Measurements from ENCODE around the gene PXDN. TPM values are rescaled to one million over a fixed set of nuclear protein-coding genes. Genes with fewer than 3 reads are reported as not detected.

PXDN gene
- total RNA-seq, 4 donors from 2014 or later, result 0.72 to 10.9 (median 5.9) TPM

DNA sequence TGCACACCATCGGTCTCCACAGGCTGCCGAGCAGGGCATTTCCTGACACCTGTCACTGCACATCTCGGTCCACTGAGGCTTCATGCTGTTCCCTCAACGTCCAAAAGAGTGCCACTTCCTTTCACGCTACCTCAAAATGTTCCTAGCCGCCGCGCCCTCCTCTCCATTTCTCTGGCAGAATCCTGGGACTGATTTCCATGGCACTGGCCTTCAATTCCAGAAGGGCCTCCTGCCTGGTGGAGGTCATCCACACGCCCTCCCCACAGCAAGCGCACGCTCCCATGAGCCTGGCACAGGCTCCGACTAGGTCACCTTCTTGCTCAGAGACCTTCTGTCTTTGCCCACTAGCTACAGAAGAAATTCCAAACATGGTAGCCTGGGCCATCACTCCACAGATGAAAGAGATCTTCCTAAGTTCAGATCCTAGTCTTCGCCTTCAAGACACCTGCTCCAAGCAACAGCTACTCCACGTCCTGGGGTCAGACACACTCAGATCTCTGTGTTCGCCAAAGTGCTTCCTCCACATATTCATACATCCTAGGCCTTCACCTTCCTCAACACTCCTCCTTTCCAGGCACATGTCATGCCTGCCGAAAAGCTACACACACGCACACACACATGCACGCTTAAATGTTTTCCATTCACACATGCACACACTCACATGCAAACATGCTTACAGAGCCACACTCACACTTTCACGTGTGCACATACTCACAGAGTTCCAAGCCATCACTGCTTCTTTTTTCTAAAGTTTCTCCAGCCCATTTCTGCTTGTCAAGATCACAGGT lies 94.0 kb downstream of the PXDN start:
- H3K4me3 ChIP-seq, result no peak overlapping the region
- intact Hi-C loops (cut with DNase I), result no loop called here
- H3K36me3 ChIP-seq, result peaks cover 0 to 21% (median 7%) of the 10 kb centered on the region in 3 donors
- peaks cover 0 to 40% (median 16%) of the 10 kb centered on the region in 3 donors for H3K4me1 ChIP-seq
- H3K27me3 ChIP-seq, result no peaks in the 10 kb centered on the region
- no peak for TF ChIP-seq POLR2A (IDR thresholded peaks at IDR 0.05)
- TF ChIP-seq, protein P1, sequence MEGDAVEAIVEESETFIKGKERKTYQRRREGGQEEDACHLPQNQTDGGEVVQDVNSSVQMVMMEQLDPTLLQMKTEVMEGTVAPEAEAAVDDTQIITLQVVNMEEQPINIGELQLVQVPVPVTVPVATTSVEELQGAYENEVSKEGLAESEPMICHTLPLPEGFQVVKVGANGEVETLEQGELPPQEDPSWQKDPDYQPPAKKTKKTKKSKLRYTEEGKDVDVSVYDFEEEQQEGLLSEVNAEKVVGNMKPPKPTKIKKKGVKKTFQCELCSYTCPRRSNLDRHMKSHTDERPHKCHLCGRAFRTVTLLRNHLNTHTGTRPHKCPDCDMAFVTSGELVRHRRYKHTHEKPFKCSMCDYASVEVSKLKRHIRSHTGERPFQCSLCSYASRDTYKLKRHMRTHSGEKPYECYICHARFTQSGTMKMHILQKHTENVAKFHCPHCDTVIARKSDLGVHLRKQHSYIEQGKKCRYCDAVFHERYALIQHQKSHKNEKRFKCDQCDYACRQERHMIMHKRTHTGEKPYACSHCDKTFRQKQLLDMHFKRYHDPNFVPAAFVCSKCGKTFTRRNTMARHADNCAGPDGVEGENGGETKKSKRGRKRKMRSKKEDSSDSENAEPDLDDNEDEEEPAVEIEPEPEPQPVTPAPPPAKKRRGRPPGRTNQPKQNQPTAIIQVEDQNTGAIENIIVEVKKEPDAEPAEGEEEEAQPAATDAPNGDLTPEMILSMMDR (IDR thresholded peaks at IDR 0.05), result no peak
- H3K27ac ChIP-seq, result no peak overlapping the region
- no peak for DNase-seq
- H3K9me3 ChIP-seq, result no peaks in the 10 kb centered on the region
- WGBS, 2 donors, result 78 to 80% methylated on average over 12 to 19 of the region's 19 CpGs

DNA sequence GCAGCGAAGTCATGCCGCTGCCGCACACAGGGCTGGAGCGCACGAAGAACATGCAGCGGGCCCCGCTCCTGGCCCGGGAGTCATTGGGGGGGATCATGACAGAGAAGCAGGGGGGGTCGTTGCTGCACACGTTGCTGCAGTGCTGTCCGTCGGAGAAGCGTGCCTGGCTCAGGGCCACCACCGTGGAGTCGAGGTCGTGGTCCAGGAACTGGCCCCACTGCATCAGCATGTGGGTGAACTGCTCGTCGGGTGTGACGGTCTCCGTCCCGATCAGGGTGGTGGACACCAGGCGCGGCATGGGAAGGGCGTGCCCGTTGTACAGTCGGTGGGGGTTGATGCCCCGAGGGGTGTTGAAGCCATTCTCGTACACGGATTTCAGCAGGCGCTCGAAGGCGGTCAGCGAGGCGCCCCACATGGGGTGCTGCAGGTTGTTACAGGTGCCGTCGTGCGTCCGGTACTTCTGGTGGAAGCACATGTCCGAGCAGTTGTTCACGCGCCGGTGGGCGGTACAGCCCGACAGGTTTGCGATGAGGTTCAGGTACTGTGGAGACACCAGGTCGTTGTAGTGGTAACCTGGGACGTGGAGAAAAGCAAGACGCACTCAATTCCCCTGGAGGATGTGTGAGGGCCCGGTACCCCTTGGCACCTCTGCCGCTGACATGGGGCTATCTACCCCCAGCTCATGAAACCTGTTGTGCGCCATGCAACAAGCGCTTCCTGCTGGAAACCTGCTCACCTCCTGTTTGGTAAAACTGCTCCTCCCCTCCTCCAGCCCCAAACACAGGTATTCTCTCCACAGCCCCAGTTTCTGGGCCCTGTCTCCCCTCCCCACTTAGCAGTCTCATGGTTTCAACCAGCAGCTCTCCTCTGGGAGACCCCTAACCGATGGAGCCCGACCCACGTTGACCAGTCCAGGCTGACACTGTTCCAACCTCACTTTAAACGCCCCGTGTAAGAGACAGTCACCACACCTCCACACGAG lies 94.9 kb downstream of the PXDN start:
- Histone ChIP-seq H3K36me3 (peaks cover 0 to 23% (median 7%) of the 10 kb centered on the region in 3 donors), H3K4me1 (peaks cover 0 to 38% (median 16%) of the 10 kb centered on the region in 3 donors), H3K4me3 (no peak overlapping the region), H3K27me3 (no peaks in the 10 kb centered on the region), H3K27ac (no peak overlapping the region), H3K9me3 (no peaks in the 10 kb centered on the region)
- intact Hi-C loops (cut with DNase I), result no loop called here
- no peak for TF ChIP-seq POLR2A (IDR thresholded peaks at IDR 0.05)
- TF ChIP-seq, protein P1 (IDR thresholded peaks at IDR 0.05), result no peak
- DNase-seq, result no peak
- 91 to 94% methylated on average over 38 to 55 of the region's 58 CpGs for WGBS, 2 donors

DNA sequence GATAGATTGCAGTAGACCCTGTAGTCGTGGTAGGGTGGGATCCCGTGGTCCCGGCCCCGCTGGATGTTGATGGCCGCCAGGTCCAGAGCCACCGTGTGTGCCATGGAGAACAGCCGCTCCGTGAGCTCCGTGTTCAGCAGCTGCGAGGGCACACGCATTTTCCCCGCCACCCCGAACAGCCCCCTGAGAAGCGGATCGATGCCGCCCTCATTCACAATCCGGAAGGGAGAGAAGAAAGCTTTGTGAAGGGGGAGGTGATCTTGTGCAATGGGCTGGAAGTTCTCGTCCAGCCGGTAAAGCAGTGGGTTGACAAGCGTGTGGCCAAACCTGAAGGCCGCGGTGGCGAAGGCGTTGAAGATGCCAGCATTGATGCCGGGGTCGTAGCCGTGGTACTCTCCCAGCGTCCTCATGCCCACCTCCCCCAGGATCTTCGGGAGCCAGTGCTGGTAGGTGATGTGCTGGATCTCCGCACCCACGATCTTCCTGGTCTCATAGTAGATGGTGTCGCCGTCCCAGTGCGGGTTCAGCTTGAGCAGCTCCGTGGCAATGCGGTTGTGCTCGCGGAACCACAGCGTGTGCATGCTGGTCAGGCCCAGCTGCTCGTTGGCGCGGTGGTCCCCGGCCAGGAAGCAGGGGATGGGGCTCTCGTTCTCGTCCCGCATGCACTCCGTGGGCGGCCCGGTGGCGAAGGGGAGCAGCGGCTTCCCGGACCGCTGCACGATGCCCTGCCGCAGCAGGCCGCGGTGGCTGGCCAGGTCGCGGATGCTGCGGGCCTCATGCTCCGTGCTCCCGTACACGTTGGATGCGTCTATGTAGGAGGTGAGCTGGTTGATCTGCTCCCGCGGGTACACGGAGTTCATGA lies 95.8 kb downstream of the PXDN start:
- Histone ChIP-seq H3K9me3 (no peaks in the 10 kb centered on the region), H3K4me3 (no peak overlapping the region), H3K4me1 (peaks cover 0 to 29% (median 16%) of the 10 kb centered on the region in 3 donors), H3K27ac (no peak overlapping the region), H3K36me3 (peaks cover 0 to 26% (median 7%) of the 10 kb centered on the region in 3 donors), H3K27me3 (no peaks in the 10 kb centered on the region)
- no peak for DNase-seq
- intact Hi-C loops (cut with DNase I), result no loop called here
- 96% methylated on average over 15 to 31 of the region's 67 CpGs for WGBS, 2 donors
- TF ChIP-seq, protein P1 (IDR thresholded peaks at IDR 0.05), result no peak
- TF ChIP-seq POLR2A (IDR thresholded peaks at IDR 0.05), result no peak

- no peak for TF ChIP-seq POLR2A (IDR thresholded peaks at IDR 0.05)
- TF ChIP-seq, protein P1 (IDR thresholded peaks at IDR 0.05), result no peak
- Histone ChIP-seq H3K4me3 (no peak overlapping the region), H3K36me3 (peaks cover 0 to 26% (median 7%) of the 10 kb centered on the region in 3 donors), H3K9me3 (no peaks in the 10 kb centered on the region), H3K27me3 (no peaks in the 10 kb centered on the region), H3K4me1 (peaks cover 0 to 20% (median 9%) of the 10 kb centered on the region in 3 donors), H3K27ac (no peak overlapping the region)
- no peak for DNase-seq
- WGBS, 2 donors, result 89 to 92% methylated on average over 12 to 16 of the region's 20 CpGs
- intact Hi-C loops (cut with DNase I), result no loop called here
These were observed 96.7 kb downstream of the PXDN start for GRCh38 chr2:1647417-1648240.

All from esophagus squamous epithelium (tissue), 5 donors.